BJ (cell line): ENCODE data around the gene PARP1. TPM values are rescaled to one million over a fixed set of nuclear protein-coding genes. Genes with fewer than 3 reads are reported as not detected.
"Not testable (repeated sequence)": the region's sequence is repeated elsewhere in the genome, so short reads cannot be mapped to it uniquely, and the experiment has no call there.

Experiments used
- CTCF ChIA-PET: fragments of 350-600 bp; formaldehyde crosslinking; extraction: SDS; loops from one replicate; lab custom pipeline; 2021; ENCODE audit warnings: antibody characterized with exemption, inconsistent platforms; lab: Yijun Ruan, JAX
- POLR2A ChIA-PET: fragments of 300-600 bp; sonication (Branson Sonifier 250); formaldehyde crosslinking; extraction: SDS; loops from one replicate; lab custom pipeline; 2021; ENCODE audit warnings: antibody characterized with exemption; lab: Charles Lee
- DNase-seq: peaks from one replicate; pipeline ENCODE4 v3.0.0-alpha.2; 2011; ENCODE audit warnings: low read depth
- H3K27me3 ChIP-seq: 2 replicates; pipeline ENCODE4 v1.6.0; 2011; ENCODE audit warnings: low read length; ENCODE audit not compliant: control insufficient read depth, insufficient read depth
- H3K36me3 ChIP-seq: 2 replicates; pipeline ENCODE4 v1.5.1; 2011; ENCODE audit warnings: low read length; ENCODE audit not compliant: control insufficient read depth, insufficient read depth
- H3K4me3 ChIP-seq: 2 replicates; pipeline ENCODE4 v1.5.1; 2011; ENCODE audit warnings: low read depth, mild to moderate bottlenecking, control low read depth, low read length
- polyA plus RNA-seq: library from polyadenylated mRNA; depleted of rRNA; stranded (reverse); fragments of >200 nt; gene quantifications from 2 replicates; pipeline ENCODE4 v1.2.3, GENCODE V29; 2011
- TF ChIP-seq, protein P1 (sequence below): IDR thresholded peaks from 2 replicates; pipeline ENCODE4 v1.5.1; 2011; ENCODE audit warnings: low read depth, mild to moderate bottlenecking, control low read depth, inconsistent platforms, low read length, moderate library complexity; ENCODE audit not compliant: insufficient read depth

The PARP1 gene
- polyA plus RNA-seq, 1 experiment: 58.7 TPM

DNA sequence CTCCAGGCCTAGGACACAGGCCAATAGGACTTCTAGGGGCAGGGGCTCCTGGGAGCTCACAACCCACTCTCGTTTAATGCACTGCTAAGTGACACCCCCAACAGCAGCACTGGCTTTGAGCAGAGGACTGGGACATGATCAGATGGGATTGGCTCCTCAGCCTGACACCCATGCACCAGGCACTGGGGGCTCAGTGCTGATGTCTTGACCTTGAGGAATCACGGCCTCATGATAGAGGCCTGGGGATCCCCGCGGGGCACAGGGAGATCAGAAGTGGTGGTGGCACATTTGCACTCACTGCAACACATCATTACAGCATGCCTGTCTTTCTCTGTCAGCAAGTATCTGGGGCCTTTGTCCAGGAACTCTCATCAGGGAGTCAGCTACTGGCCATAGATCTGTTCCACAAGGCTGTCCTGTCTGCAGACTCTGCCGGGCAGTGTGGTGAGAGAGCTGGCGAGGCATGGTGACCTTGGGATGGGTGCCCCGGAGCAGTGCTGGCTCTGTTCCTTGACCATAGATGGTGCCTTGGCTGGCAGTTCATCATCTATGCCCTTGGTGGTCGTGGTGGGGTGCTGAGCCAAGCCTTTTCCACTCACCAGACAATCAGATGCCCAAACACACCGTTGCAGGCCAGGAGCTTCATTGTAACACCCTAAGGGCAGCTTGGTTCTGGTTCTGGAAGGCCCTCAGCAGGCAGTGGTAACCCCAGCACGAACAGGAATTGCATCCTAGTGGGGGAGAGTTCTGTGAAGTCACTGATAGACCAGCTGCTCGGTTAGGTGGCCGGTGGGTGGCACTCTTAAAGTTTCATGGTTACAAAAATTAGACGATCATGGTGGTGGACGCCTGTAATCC, 22.2 kb upstream of the PARP1 start:
- no peaks in the 10 kb centered on the region for H3K36me3 ChIP-seq
- H3K4me3 ChIP-seq: no peak overlapping the region
- CTCF ChIA-PET: no interaction called here
- POLR2A ChIA-PET: no interaction called here
- 0 out of 2 replicates have a peak, but pooled peaks cover 2% of the 10 kb centered on the region for H3K27me3 ChIP-seq
- DNase-seq: no peak
- TF ChIP-seq, protein P1, sequence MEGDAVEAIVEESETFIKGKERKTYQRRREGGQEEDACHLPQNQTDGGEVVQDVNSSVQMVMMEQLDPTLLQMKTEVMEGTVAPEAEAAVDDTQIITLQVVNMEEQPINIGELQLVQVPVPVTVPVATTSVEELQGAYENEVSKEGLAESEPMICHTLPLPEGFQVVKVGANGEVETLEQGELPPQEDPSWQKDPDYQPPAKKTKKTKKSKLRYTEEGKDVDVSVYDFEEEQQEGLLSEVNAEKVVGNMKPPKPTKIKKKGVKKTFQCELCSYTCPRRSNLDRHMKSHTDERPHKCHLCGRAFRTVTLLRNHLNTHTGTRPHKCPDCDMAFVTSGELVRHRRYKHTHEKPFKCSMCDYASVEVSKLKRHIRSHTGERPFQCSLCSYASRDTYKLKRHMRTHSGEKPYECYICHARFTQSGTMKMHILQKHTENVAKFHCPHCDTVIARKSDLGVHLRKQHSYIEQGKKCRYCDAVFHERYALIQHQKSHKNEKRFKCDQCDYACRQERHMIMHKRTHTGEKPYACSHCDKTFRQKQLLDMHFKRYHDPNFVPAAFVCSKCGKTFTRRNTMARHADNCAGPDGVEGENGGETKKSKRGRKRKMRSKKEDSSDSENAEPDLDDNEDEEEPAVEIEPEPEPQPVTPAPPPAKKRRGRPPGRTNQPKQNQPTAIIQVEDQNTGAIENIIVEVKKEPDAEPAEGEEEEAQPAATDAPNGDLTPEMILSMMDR: no peak

DNA sequence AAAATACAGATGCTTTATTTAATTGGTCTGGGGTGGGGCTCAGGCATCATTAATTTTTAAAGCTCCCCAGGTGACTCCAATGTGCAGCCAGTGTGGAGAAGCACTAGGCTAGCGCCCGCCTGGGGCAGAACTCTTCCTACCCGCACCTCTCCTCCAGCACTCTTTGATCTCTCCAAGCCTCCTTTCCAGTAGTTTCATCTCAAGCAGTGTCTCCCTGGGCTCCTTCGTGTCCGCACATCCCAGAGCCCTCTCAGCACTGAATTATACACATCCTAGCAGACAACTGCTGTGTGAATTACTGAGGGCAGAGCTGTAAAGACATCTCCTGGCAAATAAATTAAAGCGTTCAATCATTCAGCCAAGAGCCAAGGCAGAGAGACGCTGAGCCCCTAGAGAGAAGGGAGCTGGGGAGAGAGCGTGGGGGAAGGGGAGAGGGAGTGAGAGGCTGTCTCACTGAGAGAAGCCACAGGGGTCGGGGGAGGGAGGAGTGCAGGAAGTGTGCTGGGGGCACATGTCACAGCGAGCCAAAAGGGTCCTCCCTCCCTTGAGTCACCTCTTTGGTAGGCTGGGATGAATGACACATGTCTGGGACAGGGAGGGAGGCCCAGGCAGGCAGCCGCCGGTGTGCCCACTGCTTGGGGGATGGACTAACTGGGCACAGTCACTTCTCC, 21.0 kb upstream of the PARP1 start:
- no peaks in the 10 kb centered on the region for H3K36me3 ChIP-seq
- ChIA-PET POLR2A (no interaction called here), CTCF (no interaction called here)
- H3K4me3 ChIP-seq: no peak overlapping the region
- H3K27me3 ChIP-seq: 0 out of 2 replicates have a peak, but pooled peaks cover 2% of the 10 kb centered on the region
- no peak for DNase-seq
- TF ChIP-seq, protein P1: no peak

DNA sequence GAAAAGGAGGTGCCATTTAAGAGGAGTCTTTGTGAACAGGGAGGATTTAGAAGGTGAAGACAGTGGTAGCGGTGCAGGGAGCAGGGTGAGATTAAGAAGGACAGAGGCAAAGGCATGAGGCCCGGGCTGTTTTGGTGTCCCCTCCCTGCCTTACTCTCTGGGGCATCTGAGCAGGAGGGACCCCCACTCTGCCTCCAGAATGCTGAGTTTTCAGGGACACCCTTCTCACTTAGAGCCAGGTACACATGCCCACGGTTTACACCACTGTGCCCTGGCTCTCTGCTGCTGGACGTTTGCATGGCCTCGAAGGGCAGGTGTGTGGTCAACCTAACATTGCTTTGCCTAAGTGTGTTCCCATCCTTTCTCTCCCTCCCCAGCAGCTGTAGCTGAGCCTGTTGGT, 20.5 kb upstream of the PARP1 start:
- POLR2A ChIA-PET: no interaction called here
- TF ChIP-seq, protein P1: no peak
- DNase-seq: no peak
- H3K27me3 ChIP-seq: 0 out of 2 replicates have a peak, but pooled peaks cover 2% of the 10 kb centered on the region
- no peaks in the 10 kb centered on the region for H3K36me3 ChIP-seq
- CTCF ChIA-PET: no interaction called here
- no peak overlapping the region for H3K4me3 ChIP-seq

DNA sequence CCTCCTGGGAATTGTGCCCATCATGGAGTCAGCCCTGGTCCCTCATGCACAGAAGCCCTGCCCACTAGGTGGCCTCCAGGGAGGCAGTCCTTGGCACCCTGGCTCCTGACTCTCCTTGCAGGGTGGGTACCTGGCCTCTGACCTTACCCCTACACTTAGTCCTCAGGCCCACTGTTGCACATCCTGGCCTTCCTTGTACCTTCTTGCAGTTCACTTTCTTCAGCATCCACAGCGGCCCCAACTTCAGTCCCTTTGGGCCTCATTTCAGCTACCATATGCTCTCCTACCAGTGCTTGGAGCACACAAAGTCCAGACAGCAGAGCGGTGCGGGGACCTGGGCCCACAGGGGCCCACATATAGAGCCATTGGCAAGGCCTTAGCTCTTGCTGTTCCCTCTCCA, 19.2 kb upstream of the PARP1 start:
- TF ChIP-seq, protein P1: no peak
- ChIA-PET POLR2A (no interaction called here), CTCF (no interaction called here)
- H3K4me3 ChIP-seq: no peak overlapping the region
- DNase-seq: no peak
- H3K27me3 ChIP-seq: peaks cover 2% of the 10 kb centered on the region; the same call in 1 of the 2 replicates
- no peaks in the 10 kb centered on the region for H3K36me3 ChIP-seq

DNA sequence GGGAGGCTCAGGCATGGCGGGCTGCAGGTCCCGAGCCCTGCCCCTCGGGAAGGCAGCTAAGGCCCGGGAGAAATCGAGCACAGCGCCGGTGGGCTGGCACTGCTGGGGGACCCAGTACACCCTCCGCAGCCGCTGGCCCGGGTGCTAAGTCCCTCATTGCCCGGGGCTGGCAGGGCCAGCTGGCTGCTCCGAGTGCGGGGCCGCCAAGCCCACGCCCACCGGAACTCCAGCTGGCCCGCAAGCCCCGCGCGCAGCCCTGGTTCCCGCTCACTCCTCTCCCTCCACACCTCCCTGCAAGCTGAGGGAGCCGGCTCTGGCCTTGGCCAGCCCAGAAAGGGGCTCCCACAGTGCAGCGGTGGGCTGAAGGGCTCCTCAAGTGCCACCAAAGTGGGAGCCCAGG, 18.5 kb upstream of the PARP1 start:
- DNase-seq, POLR2A ChIA-PET, H3K27me3 ChIP-seq, CTCF ChIA-PET, H3K36me3 ChIP-seq, H3K4me3 ChIP-seq: not testable (repeated sequence)
